ENCODE results near the gene GIMAP1. TPM values are rescaled to one million over a fixed set of nuclear protein-coding genes. Genes with fewer than 3 reads are reported as not detected.

GIMAP1 gene
- total and polyA plus RNA-seq, 5 donors from 2014 or later, result 17.1 to 90.0 (median 64.1) TPM

- Mint-ChIP-seq H3K4me1 (peaks cover 49 to 81% (median 61%) of the 10 kb centered on the region in 4 donors), H3K4me3 (peak overlapping the region; percentile 39 to 84 (median 64)), H3K36me3 (peaks cover 83% of the 10 kb centered on the region), H3K27me3 (no peaks in the 10 kb centered on the region), H3K9me3 (peaks cover 3 to 36% (median 7%) of the 10 kb centered on the region in 7 donors), H3K27ac (peak overlapping the region in 2 of 3 donors; percentile 80 to 84)
- DNase-seq (no peak), ATAC-seq (ENCODE audit: low read depth in 2 of 2) (no peak)
- no peaks in the 10 kb centered on the region for H3K27me3 ChIP-seq (ENCODE audit: control insufficient read depth, insufficient read depth, low read length)
- peaks cover 65% of the 10 kb centered on the region for H3K36me3 ChIP-seq (ENCODE audit: control insufficient read depth, insufficient read depth, low read length)
- peaks cover 61% of the 10 kb centered on the region for H3K4me1 ChIP-seq (ENCODE audit: control insufficient read depth, insufficient read depth, low read length, poor library complexity, severe bottlenecking)
- H3K27ac ChIP-seq (ENCODE audit: insufficient read depth, low read length, poor library complexity, severe bottlenecking), result no peak overlapping the region
- peaks cover 3 to 6% of the 10 kb centered on the region in 2 experiments for H3K9me3 ChIP-seq (ENCODE audit: control insufficient read depth in 2 of 2, low read length in 2 of 2)
- H3K4me3 ChIP-seq (ENCODE audit: low read depth, low read length), result peak overlapping the region; percentile 53
Measured at GRCh38 chr7:150722431-150722931, 6.1 kb downstream of the GIMAP1 start.

- Mint-ChIP-seq H3K27me3 (no peaks in the 10 kb centered on the region), H3K27ac (peak overlapping the region; percentile 10 to 84 (median 42)), H3K9me3 (peaks cover 3 to 46% (median 13%) of the 10 kb centered on the region in 7 donors), H3K4me3 (peak overlapping the region; percentile 60 to 84 (median 69)), H3K36me3 (peaks cover 83% of the 10 kb centered on the region), H3K4me1 (peaks cover 44 to 78% (median 62%) of the 10 kb centered on the region in 4 donors)
- Histone ChIP-seq H3K4me1 (ENCODE audit: control insufficient read depth, insufficient read depth, low read length, poor library complexity, severe bottlenecking) (peaks cover 51% of the 10 kb centered on the region), H3K4me3 (ENCODE audit: low read depth, low read length) (peak overlapping the region; percentile 49), H3K36me3 (ENCODE audit: control insufficient read depth, insufficient read depth, low read length) (peaks cover 63% of the 10 kb centered on the region), H3K27ac (ENCODE audit: insufficient read depth, low read length, poor library complexity, severe bottlenecking) (peak overlapping the region; percentile 35), H3K27me3 (ENCODE audit: control insufficient read depth, insufficient read depth, low read length) (no peaks in the 10 kb centered on the region), H3K9me3 (ENCODE audit: control insufficient read depth in 2 of 2, low read length in 2 of 2) (peaks cover 13 to 14% of the 10 kb centered on the region in 2 experiments)
- DNase-seq (no peak), ATAC-seq (ENCODE audit: low read depth in 2 of 2) (no peak)
Measured at GRCh38 chr7:150723467-150723866, 7.1 kb downstream of the GIMAP1 start.

DNA sequence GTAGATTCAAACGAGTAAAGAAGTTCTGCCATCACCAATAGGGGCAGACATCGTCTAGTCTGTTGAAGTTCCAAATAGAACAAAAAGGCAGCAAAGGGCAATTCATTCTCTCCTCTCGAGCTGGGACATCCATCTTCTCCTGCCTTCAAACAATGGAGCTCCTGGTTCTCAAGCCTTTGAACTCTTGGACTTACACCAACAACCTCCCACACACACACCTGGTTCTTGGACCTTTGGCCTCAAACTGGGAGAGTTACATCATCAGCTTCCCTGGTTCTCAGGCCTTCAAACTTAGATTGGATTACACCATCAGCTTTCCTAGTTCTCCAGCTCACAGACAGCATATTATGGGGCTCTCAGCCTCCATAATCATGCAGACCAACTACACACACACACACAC, 11.0 kb downstream of the GIMAP1 start:
- no peak overlapping the region for H3K4me3 ChIP-seq (ENCODE audit: low read depth, low read length)
- DNase-seq, result no peak
- H3K36me3 Mint-ChIP-seq, result peaks cover 55% of the 10 kb centered on the region
- H3K4me1 ChIP-seq (ENCODE audit: control insufficient read depth, insufficient read depth, low read length, poor library complexity, severe bottlenecking), result peaks cover 21% of the 10 kb centered on the region
- H3K4me3 Mint-ChIP-seq, result peak overlapping the region in 2 of 4 donors; percentile 17 to 18
- H3K27ac Mint-ChIP-seq, result peak overlapping the region in 2 of 3 donors; percentile 11 to 27
- H3K36me3 ChIP-seq (ENCODE audit: control insufficient read depth, insufficient read depth, low read length), result peaks cover 25% of the 10 kb centered on the region
- H3K9me3 ChIP-seq (ENCODE audit: control insufficient read depth in 2 of 2, low read length in 2 of 2), result peaks cover 17 to 18% of the 10 kb centered on the region in 2 experiments
- H3K9me3 Mint-ChIP-seq, result peaks cover 3 to 44% (median 11%) of the 10 kb centered on the region in 7 donors
- no peak for ATAC-seq (ENCODE audit: low read depth in 2 of 2)
- no peaks in the 10 kb centered on the region for H3K27me3 ChIP-seq (ENCODE audit: control insufficient read depth, insufficient read depth, low read length)
- H3K27ac ChIP-seq (ENCODE audit: insufficient read depth, low read length, poor library complexity, severe bottlenecking), result no peak overlapping the region
- no peaks in the 10 kb centered on the region for H3K27me3 Mint-ChIP-seq
- peaks cover 39 to 65% (median 57%) of the 10 kb centered on the region in 4 donors for H3K4me1 Mint-ChIP-seq

DNA sequence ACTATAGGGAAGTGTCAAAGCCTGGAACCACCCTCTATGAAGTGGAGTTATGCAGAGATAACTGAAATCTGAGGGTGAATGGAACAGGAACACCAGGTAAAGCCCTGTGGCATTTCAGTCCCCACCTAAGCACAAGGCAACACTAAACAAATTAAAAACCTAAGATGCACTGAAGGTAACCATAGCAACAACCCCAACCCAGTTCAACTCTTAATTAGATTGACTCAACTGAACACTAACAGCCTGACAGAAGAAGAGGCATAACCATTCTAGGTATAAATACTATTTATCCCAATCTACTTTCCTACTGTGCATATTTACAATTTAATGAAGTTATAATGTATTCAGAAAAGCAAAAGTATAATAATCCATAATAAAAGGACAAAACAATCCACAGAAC, 11.6 kb downstream of the GIMAP1 start:
- peaks cover 17 to 18% of the 10 kb centered on the region in 2 experiments for H3K9me3 ChIP-seq (ENCODE audit: control insufficient read depth in 2 of 2, low read length in 2 of 2)
- Mint-ChIP-seq H3K27ac (peak overlapping the region in 1 of 3 donors; percentile 27), H3K36me3 (peaks cover 49% of the 10 kb centered on the region), H3K9me3 (peaks cover 3 to 41% (median 11%) of the 10 kb centered on the region in 7 donors), H3K4me3 (peak overlapping the region in 1 of 4 donors; percentile 17), H3K4me1 (peaks cover 41 to 65% (median 55%) of the 10 kb centered on the region in 4 donors), H3K27me3 (no peaks in the 10 kb centered on the region)
- H3K27me3 ChIP-seq (ENCODE audit: control insufficient read depth, insufficient read depth, low read length), result no peaks in the 10 kb centered on the region
- H3K27ac ChIP-seq (ENCODE audit: insufficient read depth, low read length, poor library complexity, severe bottlenecking), result no peak overlapping the region
- DNase-seq (no peak), ATAC-seq (ENCODE audit: low read depth in 2 of 2) (no peak)
- no peak overlapping the region for H3K4me3 ChIP-seq (ENCODE audit: low read depth, low read length)
- H3K36me3 ChIP-seq (ENCODE audit: control insufficient read depth, insufficient read depth, low read length), result peaks cover 18% of the 10 kb centered on the region
- H3K4me1 ChIP-seq (ENCODE audit: control insufficient read depth, insufficient read depth, low read length, poor library complexity, severe bottlenecking), result peaks cover 21% of the 10 kb centered on the region

- H3K27ac Mint-ChIP-seq, result peak overlapping the region in 1 of 3 donors; percentile 76
- peak overlapping the region in 2 of 4 donors; percentile 6 to 17 for H3K4me3 Mint-ChIP-seq
- no peaks in the 10 kb centered on the region for H3K27me3 ChIP-seq (ENCODE audit: control insufficient read depth, insufficient read depth, low read length)
Measured at GRCh38 chr7:150728609-150729008, 12.2 kb downstream of the GIMAP1 start.

DNA sequence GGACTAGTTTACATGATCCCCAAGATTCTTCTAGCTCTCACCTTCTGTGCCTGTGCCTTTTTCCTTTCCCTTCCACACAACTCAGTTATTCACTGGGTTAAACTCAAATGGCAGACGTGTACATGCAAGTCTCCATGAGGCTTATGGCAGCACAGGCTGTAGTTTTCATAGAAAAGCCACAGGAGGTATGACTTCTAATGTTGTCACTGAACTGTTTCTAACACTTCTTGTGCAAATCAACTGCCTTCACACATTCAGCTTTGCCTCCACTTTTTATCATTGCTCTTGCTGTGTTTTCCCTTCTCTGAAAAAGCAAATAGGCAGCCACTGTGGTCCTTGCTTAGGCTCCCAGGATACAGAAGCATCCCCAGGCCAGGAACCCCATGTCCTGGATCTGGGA, 15.5 kb downstream of the GIMAP1 start:
- peaks cover 12 to 17% of the 10 kb centered on the region in 2 experiments for H3K9me3 ChIP-seq (ENCODE audit: control insufficient read depth in 2 of 2, low read length in 2 of 2)
- peaks cover 40 to 78% (median 61%) of the 10 kb centered on the region in 4 donors for H3K4me1 Mint-ChIP-seq
- peak; percentile 72 for ATAC-seq (ENCODE audit: low read depth in 2 of 2)
- peak overlapping the region; percentile 37 for H3K27ac ChIP-seq (ENCODE audit: insufficient read depth, low read length, poor library complexity, severe bottlenecking)
- peak overlapping the region; percentile 21 to 55 (median 45) for H3K4me3 Mint-ChIP-seq
- peak overlapping the region; percentile 21 for H3K4me3 ChIP-seq (ENCODE audit: low read depth, low read length)
- H3K27me3 ChIP-seq (ENCODE audit: control insufficient read depth, insufficient read depth, low read length), result no peaks in the 10 kb centered on the region
- DNase-seq, result peak in 1 of 3 donors; percentile 69
- H3K36me3 ChIP-seq (ENCODE audit: control insufficient read depth, insufficient read depth, low read length), result peaks cover 2% of the 10 kb centered on the region
- H3K27ac Mint-ChIP-seq, result peak overlapping the region; percentile 67 to 93 (median 91)
- no peaks in the 10 kb centered on the region for H3K27me3 Mint-ChIP-seq
- peaks cover 0 to 22% (median 4%) of the 10 kb centered on the region in 7 donors for H3K9me3 Mint-ChIP-seq
- peaks cover 20% of the 10 kb centered on the region for H3K36me3 Mint-ChIP-seq
- H3K4me1 ChIP-seq (ENCODE audit: control insufficient read depth, insufficient read depth, low read length, poor library complexity, severe bottlenecking), result peaks cover 44% of the 10 kb centered on the region

More at GRCh38 chr7:150728609-150729008, 12.2 kb downstream of the GIMAP1 start:
- H3K9me3 ChIP-seq (ENCODE audit: control insufficient read depth in 2 of 2, low read length in 2 of 2), result peaks cover 17 to 18% of the 10 kb centered on the region in 2 experiments
- H3K36me3 Mint-ChIP-seq, result peaks cover 43% of the 10 kb centered on the region
- H3K27ac ChIP-seq (ENCODE audit: insufficient read depth, low read length, poor library complexity, severe bottlenecking), result no peak overlapping the region
- H3K27me3 Mint-ChIP-seq, result no peaks in the 10 kb centered on the region
- DNase-seq, result no peak
- H3K4me1 ChIP-seq (ENCODE audit: control insufficient read depth, insufficient read depth, low read length, poor library complexity, severe bottlenecking), result peaks cover 21% of the 10 kb centered on the region
- H3K9me3 Mint-ChIP-seq, result peaks cover 3 to 41% (median 11%) of the 10 kb centered on the region in 7 donors
- no peak for ATAC-seq (ENCODE audit: low read depth in 2 of 2)
- H3K36me3 ChIP-seq (ENCODE audit: control insufficient read depth, insufficient read depth, low read length), result peaks cover 12% of the 10 kb centered on the region
- H3K4me1 Mint-ChIP-seq, result peaks cover 43 to 65% (median 54%) of the 10 kb centered on the region in 4 donors
- no peak overlapping the region for H3K4me3 ChIP-seq (ENCODE audit: low read depth, low read length)

- Mint-ChIP-seq H3K9me3 (peaks cover 0 to 12% (median 2%) of the 10 kb centered on the region in 7 donors), H3K4me1 (peaks cover 36 to 69% (median 61%) of the 10 kb centered on the region in 4 donors), H3K36me3 (peaks cover 15% of the 10 kb centered on the region), H3K4me3 (peak overlapping the region; percentile 1 to 69 (median 41)), H3K27ac (peak overlapping the region; percentile 85 to 97 (median 91)), H3K27me3 (no peaks in the 10 kb centered on the region)
- peak in 1 of 2 donors; percentile 26 for ATAC-seq (ENCODE audit: low read depth in 2 of 2)
- Histone ChIP-seq H3K9me3 (ENCODE audit: control insufficient read depth in 2 of 2, low read length in 2 of 2) (peaks cover 9 to 10% of the 10 kb centered on the region in 2 experiments), H3K36me3 (ENCODE audit: control insufficient read depth, insufficient read depth, low read length) (no peaks in the 10 kb centered on the region), H3K27me3 (ENCODE audit: control insufficient read depth, insufficient read depth, low read length) (no peaks in the 10 kb centered on the region), H3K4me1 (ENCODE audit: control insufficient read depth, insufficient read depth, low read length, poor library complexity, severe bottlenecking) (peaks cover 46% of the 10 kb centered on the region), H3K27ac (ENCODE audit: insufficient read depth, low read length, poor library complexity, severe bottlenecking) (peak overlapping the region; percentile 31), H3K4me3 (ENCODE audit: low read depth, low read length) (peak overlapping the region; percentile 16)
- DNase-seq, result peak in 1 of 3 donors; percentile 47
Measured at GRCh38 chr7:150732786-150733481, 16.5 kb downstream of the GIMAP1 start.

All from CD4-positive, CD25-positive, alpha-beta regulatory T cell (primary cell).